HepG2 (cell line): ENCODE results near the gene ANKRD11. TPM values are rescaled to one million over a fixed set of nuclear protein-coding genes. Genes with fewer than 3 reads are reported as not detected.

Source experiments
- DNMT3B ChIP-seq: conservative IDR thresholded peaks from 2 replicates; pipeline ENCODE4 v1.6.1; 2016; ENCODE audit warnings: missing biosample characterization, control low read depth
- KMT2A ChIP-seq: sonication (generic); formaldehyde crosslinking; IDR thresholded peaks from 2 replicates; pipeline ENCODE4 v1.4.0; 2020; ENCODE audit warnings: missing genetic modification reagents
- MTA1 ChIP-seq: sonication (generic); formaldehyde crosslinking; IDR thresholded peaks from 2 replicates; pipeline ENCODE4 v1.4.0; 2020; ENCODE audit warnings: missing genetic modification reagents, mild to moderate bottlenecking, borderline replicate concordance
- MYC ChIP-seq: sonication (generic); formaldehyde crosslinking; IDR thresholded peaks from 2 replicates; pipeline ENCODE4 v1.9.0; 2021; ENCODE audit warnings: missing genetic modification reagents, borderline replicate concordance
- RFXAP ChIP-seq: sonication (generic); formaldehyde crosslinking; IDR thresholded peaks from 2 replicates; pipeline ENCODE4 v1.4.0; 2020; ENCODE audit warnings: missing genetic modification reagents, borderline replicate concordance
- SNAPC2 ChIP-seq: sonication (generic); formaldehyde crosslinking; IDR thresholded peaks from 2 replicates; pipeline ENCODE4 v1.8.1; 2022; ENCODE audit warnings: mild to moderate bottlenecking, missing genetic modification reagents
- SOX13 ChIP-seq, 3 experiments: fragments of 450-650 bp in 1 of 3; sonication (generic) in 1 of 3; formaldehyde crosslinking in 1 of 3; IDR thresholded peaks in 2 of 3; conservative IDR thresholded peaks in 1 of 3; 2 replicates each; pipeline versions ENCODE4 v1.5.0 to v1.6.1; 2016 to 2020; ENCODE audit warnings: antibody characterized with exemption in 1 of 3, mild to moderate bottlenecking in 1 of 3, missing compliant biosample characterization in 1 of 3, missing genetic modification reagents in 1 of 3, moderate library complexity in 1 of 3
- TEAD3 ChIP-seq: optimal IDR thresholded peaks from 2 replicates; pipeline ENCODE3; 2016; ENCODE audit warnings: borderline replicate concordance
- WIZ ChIP-seq: sonication (generic); formaldehyde crosslinking; IDR thresholded peaks from 2 replicates; pipeline ENCODE4 v1.5.1; 2020; ENCODE audit warnings: mild to moderate bottlenecking, missing genetic modification reagents
- ZNF292 ChIP-seq: sonication (generic); formaldehyde crosslinking; IDR thresholded peaks from 2 replicates; pipeline ENCODE4 v1.8.1; 2022; ENCODE audit warnings: mild to moderate bottlenecking, low read depth, missing genetic modification reagents, borderline replicate concordance
- ZNF614 ChIP-seq: IDR thresholded peaks from 2 replicates; pipeline ENCODE4 v1.6.1; 2018; ENCODE audit warnings: missing biosample characterization, missing genetic modification reagents, inconsistent platforms, borderline replicate concordance
- ZNF782 ChIP-seq: sonication (generic); formaldehyde crosslinking; IDR thresholded peaks from 2 replicates; pipeline ENCODE4 v1.4.0; 2020; ENCODE audit warnings: missing genetic modification reagents, mild to moderate bottlenecking, borderline replicate concordance
- polyA plus RNA-seq, 8 experiments: library from polyadenylated mRNA; depleted of rRNA in 3 of 8; stranded (reverse) in 7 of 8; unstranded in 1 of 8; fragments of >200 nt; fragmentation: Illumina TruSeq in 4 of 8; extraction: Trizol in 4 of 8; gene quantifications; 2 replicates each; pipeline versions ENCODE4 v1.2.1 to v1.2.3, GENCODE V29; 2011 to 2016; ENCODE audit warnings: low read depth in 4 of 8, missing spikeins in 1 of 8, mixed read lengths in 1 of 8; ENCODE audit not compliant: insufficient read depth in 1 of 8
- total RNA-seq, 5 experiments: library from RNA; depleted of rRNA; stranded (reverse); fragments of >200 nt; fragmentation: Illumina TruSeq; extraction: Trizol; gene quantifications; 2 replicates each; pipeline ENCODE4 v1.2.3, GENCODE V29; 2016; ENCODE audit warnings: low read depth in 1 of 5
- TF ChIP-seq, protein P1 (sequence below): sonication (generic); formaldehyde crosslinking; IDR thresholded peaks from 2 replicates; pipeline ENCODE4 v1.4.0; 2020; ENCODE audit warnings: missing genetic modification reagents
- TF ChIP-seq, protein P2 (sequence below): sonication (generic); formaldehyde crosslinking; IDR thresholded peaks from 2 replicates; pipeline ENCODE4 v1.4.0; 2020; ENCODE audit warnings: mild to moderate bottlenecking, low read depth, missing genetic modification reagents
- TF ChIP-seq, protein P3 (sequence below): sonication (generic); formaldehyde crosslinking; conservative IDR thresholded peaks from 2 replicates; pipeline ENCODE4 v1.8.1; 2023; ENCODE audit warnings: missing genetic modification reagents
- TF ChIP-seq, protein P4 (sequence below): sonication (generic); formaldehyde crosslinking; IDR thresholded peaks from 2 replicates; pipeline ENCODE4 v1.5.1; 2020; ENCODE audit warnings: mild to moderate bottlenecking, missing genetic modification reagents, moderate library complexity
- TF ChIP-seq, protein P5 (sequence below): IDR thresholded peaks from 2 replicates; pipeline ENCODE4 v1.6.1; 2012; ENCODE audit warnings: inconsistent platforms

Gene ANKRD11
- total and polyA plus RNA-seq, 2 of the 13 experiments (the other 11 are each of a cell fraction or from before 2014, with no cell fraction given): 21.4 to 38.4 TPM

DNA sequence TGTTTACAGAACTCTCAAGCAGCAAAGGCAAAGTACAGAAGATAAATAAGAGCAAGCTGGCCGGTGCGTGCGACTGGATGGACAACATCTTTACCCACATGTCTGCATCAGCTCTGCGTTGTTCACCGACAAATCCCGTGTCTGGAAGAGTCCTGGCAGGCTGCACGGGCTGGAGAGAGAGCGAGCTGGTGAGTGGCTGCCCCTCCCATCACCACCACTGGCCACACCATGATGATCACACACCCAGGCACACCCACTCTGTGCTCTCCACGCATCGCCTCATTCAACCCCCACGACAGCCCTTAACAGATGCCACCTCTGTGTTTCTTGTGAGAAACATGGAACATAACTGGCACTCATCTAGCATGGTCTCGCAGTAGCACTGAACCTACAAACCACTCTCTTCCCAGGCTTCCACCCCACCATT, 59.2 kb downstream of the ANKRD11 start (continued):
- no peak for TF ChIP-seq WIZ (CRISPR knock-in tag)
- no peak for TF ChIP-seq DNMT3B (CRISPR knock-in tag)
- TF ChIP-seq, protein P1, sequence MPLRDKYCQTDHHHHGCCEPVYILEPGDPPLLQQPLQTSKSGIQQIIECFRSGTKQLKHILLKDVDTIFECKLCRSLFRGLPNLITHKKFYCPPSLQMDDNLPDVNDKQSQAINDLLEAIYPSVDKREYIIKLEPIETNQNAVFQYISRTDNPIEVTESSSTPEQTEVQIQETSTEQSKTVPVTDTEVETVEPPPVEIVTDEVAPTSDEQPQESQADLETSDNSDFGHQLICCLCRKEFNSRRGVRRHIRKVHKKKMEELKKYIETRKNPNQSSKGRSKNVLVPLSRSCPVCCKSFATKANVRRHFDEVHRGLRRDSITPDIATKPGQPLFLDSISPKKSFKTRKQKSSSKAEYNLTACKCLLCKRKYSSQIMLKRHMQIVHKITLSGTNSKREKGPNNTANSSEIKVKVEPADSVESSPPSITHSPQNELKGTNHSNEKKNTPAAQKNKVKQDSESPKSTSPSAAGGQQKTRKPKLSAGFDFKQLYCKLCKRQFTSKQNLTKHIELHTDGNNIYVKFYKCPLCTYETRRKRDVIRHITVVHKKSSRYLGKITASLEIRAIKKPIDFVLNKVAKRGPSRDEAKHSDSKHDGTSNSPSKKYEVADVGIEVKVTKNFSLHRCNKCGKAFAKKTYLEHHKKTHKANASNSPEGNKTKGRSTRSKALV (CRISPR knock-in tag): no peak
- TF ChIP-seq SOX13 (IDR thresholded peaks at IDR 0.05): no peak
- no peak for TF ChIP-seq SOX13 (CRISPR knock-in tag; conservative IDR thresholded peaks at IDR 0.05 in 1 of 2, IDR thresholded peaks at IDR 0.05 in 1 of 2)
- TF ChIP-seq SNAPC2 (CRISPR knock-in tag): no peak
- TF ChIP-seq MYC: peak; percentile 41; the same call in 1 of the 2 replicates
- 0 out of 2 replicates have a peak, but pooled peaks have one; percentile 13 for TF ChIP-seq ZNF614 (CRISPR knock-in tag)
- TF ChIP-seq, protein P2, sequence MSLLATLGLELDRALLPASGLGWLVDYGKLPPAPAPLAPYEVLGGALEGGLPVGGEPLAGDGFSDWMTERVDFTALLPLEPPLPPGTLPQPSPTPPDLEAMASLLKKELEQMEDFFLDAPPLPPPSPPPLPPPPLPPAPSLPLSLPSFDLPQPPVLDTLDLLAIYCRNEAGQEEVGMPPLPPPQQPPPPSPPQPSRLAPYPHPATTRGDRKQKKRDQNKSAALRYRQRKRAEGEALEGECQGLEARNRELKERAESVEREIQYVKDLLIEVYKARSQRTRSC (CRISPR knock-in tag): 0 out of 2 replicates have a peak, but pooled peaks have one; percentile 31
- TF ChIP-seq, protein P3, sequence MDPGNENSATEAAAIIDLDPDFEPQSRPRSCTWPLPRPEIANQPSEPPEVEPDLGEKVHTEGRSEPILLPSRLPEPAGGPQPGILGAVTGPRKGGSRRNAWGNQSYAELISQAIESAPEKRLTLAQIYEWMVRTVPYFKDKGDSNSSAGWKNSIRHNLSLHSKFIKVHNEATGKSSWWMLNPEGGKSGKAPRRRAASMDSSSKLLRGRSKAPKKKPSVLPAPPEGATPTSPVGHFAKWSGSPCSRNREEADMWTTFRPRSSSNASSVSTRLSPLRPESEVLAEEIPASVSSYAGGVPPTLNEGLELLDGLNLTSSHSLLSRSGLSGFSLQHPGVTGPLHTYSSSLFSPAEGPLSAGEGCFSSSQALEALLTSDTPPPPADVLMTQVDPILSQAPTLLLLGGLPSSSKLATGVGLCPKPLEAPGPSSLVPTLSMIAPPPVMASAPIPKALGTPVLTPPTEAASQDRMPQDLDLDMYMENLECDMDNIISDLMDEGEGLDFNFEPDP: no peak
- 0 out of 2 replicates have a peak, but pooled peaks have one; percentile 19 for TF ChIP-seq ZNF292 (CRISPR knock-in tag)
- no peak for TF ChIP-seq ZNF782
- no peak for TF ChIP-seq TEAD3 (CRISPR knock-in tag)
- TF ChIP-seq, protein P4, sequence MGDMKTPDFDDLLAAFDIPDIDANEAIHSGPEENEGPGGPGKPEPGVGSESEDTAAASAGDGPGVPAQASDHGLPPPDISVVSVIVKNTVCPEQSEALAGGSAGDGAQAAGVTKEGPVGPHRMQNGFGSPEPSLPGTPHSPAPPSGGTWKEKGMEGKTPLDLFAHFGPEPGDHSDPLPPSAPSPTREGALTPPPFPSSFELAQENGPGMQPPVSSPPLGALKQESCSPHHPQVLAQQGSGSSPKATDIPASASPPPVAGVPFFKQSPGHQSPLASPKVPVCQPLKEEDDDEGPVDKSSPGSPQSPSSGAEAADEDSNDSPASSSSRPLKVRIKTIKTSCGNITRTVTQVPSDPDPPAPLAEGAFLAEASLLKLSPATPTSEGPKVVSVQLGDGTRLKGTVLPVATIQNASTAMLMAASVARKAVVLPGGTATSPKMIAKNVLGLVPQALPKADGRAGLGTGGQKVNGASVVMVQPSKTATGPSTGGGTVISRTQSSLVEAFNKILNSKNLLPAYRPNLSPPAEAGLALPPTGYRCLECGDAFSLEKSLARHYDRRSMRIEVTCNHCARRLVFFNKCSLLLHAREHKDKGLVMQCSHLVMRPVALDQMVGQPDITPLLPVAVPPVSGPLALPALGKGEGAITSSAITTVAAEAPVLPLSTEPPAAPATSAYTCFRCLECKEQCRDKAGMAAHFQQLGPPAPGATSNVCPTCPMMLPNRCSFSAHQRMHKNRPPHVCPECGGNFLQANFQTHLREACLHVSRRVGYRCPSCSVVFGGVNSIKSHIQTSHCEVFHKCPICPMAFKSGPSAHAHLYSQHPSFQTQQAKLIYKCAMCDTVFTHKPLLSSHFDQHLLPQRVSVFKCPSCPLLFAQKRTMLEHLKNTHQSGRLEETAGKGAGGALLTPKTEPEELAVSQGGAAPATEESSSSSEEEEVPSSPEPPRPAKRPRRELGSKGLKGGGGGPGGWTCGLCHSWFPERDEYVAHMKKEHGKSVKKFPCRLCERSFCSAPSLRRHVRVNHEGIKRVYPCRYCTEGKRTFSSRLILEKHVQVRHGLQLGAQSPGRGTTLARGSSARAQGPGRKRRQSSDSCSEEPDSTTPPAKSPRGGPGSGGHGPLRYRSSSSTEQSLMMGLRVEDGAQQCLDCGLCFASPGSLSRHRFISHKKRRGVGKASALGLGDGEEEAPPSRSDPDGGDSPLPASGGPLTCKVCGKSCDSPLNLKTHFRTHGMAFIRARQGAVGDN (CRISPR knock-in tag): peak; percentile 68
- peak; percentile 35; the same call in 1 of the 2 replicates for TF ChIP-seq KMT2A
- peak; percentile 38; the same call in 1 of the 2 replicates for TF ChIP-seq RFXAP
- 0 out of 2 replicates have a peak, but pooled peaks have one; percentile 39 for TF ChIP-seq MTA1 (CRISPR knock-in tag)
- TF ChIP-seq, protein P5, sequence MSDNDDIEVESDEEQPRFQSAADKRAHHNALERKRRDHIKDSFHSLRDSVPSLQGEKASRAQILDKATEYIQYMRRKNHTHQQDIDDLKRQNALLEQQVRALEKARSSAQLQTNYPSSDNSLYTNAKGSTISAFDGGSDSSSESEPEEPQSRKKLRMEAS: 0 out of 2 replicates have a peak, but pooled peaks have one; percentile 22
